ENCODE data around the gene FAM219A.
"Not testable (repeated sequence)": the region's sequence is repeated elsewhere in the genome, so short reads cannot be mapped to it uniquely, and the experiment has no call there.

FAM219A gene

GRCh38 chr9:34482746-34483145 is 24.4 kb upstream of the FAM219A start:
- not testable (repeated sequence) for DNase-seq

- DNase-seq = not testable (repeated sequence)
Observed at GRCh38 chr9:34481620-34482019, 23.2 kb upstream of the FAM219A start.

GRCh38 chr9:34479431-34479866 is 21.1 kb upstream of the FAM219A start:
- no peak for DNase-seq

- DNase-seq = no peak
Observed at GRCh38 chr9:34477541-34477940, 19.2 kb upstream of the FAM219A start.

- DNase-seq = no peak
Observed at GRCh38 chr9:34475097-34475496, 16.7 kb upstream of the FAM219A start.

GRCh38 chr9:34465468-34465867 is 7.1 kb upstream of the FAM219A start:
- no peak for DNase-seq

- DNase-seq = no peak
Observed at GRCh38 chr9:34464571-34464970, 6.2 kb upstream of the FAM219A start.

GRCh38 chr9:34463901-34464232 is 5.5 kb upstream of the FAM219A start:
- DNase-seq = no peak

GRCh38 chr9:34463098-34463900 is 4.9 kb upstream of the FAM219A start:
- DNase-seq = no peak

GRCh38 chr9:34459941-34460340 is 1.6 kb upstream of the FAM219A start:
- no peak for DNase-seq

GRCh38 chr9:34459356-34459755 is 986 bp upstream of the FAM219A start:
- DNase-seq = no peak

GRCh38 chr9:34458959-34459340 is 580 bp upstream of the FAM219A start:
- DNase-seq = no peak

GRCh38 chr9:34457266-34458012 is 931 bp downstream of the FAM219A start:
- no peak for DNase-seq

- DNase-seq = no peak
Observed at GRCh38 chr9:34456746-34457145, 1.6 kb downstream of the FAM219A start.

GRCh38 chr9:34456151-34456550 is 2.2 kb downstream of the FAM219A start:
- DNase-seq = no peak

- no peak for DNase-seq
Observed at GRCh38 chr9:34454571-34455065, 3.8 kb downstream of the FAM219A start.

- no peak for DNase-seq
Observed at GRCh38 chr9:34452568-34452967, 5.8 kb downstream of the FAM219A start.

GRCh38 chr9:34451545-34451944 is 6.8 kb downstream of the FAM219A start:
- no peak for DNase-seq

GRCh38 chr9:34451135-34451534 is 7.2 kb downstream of the FAM219A start:
- DNase-seq = no peak

GRCh38 chr9:34450644-34451043 is 7.7 kb downstream of the FAM219A start:
- DNase-seq = no peak

GRCh38 chr9:34446951-34447350 is 11.4 kb downstream of the FAM219A start:
- no peak for DNase-seq

- no peak for DNase-seq
Observed at GRCh38 chr9:34446468-34446891, 11.9 kb downstream of the FAM219A start.

- DNase-seq = no peak
Observed at GRCh38 chr9:34443976-34444375, 14.4 kb downstream of the FAM219A start.

- DNase-seq = no peak
Observed at GRCh38 chr9:34443533-34443932, 14.8 kb downstream of the FAM219A start.
